ENCODE data around the gene IL9.
"Not testable (repeated sequence)": the region's sequence is repeated elsewhere in the genome, so short reads cannot be mapped to it uniquely, and the experiment has no call there.

The IL9 gene

DNA sequence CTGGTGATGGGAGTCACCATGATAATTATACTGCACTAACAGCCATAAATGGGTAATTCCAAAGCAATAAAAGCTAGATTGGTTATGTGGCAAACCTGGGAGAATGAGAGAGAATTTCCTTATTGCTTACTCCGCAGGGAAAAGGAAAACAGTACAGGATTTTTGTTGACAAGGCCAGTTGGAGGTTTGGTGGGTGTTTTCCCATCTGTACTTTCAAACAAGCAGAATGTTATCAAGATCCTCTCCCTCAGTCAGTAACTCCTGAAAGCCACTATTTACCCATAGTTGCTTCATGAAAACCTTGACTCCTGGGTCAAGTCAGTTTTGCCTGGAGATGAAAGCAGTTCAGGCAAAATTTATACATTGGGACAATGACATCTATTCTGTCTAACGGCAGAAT, 26.4 kb downstream of the IL9 start:
- WGBS, 2 experiments (ENCODE audit: insufficient coverage in 2 of 2) = 100% methylated on average over 1 to 2 of the region's 2 CpGs
- H3K4me3 ChIP-seq (ENCODE audit: extremely low read depth, insufficient read depth, low read length, poor library complexity, severe bottlenecking) = no peak overlapping the region
- H3K36me3 ChIP-seq (ENCODE audit: control insufficient read depth, insufficient read depth, low read length) = no peaks in the 10 kb centered on the region
- no peak overlapping the region for H3K27ac ChIP-seq (ENCODE audit: low read depth, low read length, severe bottlenecking)
- no peaks in the 10 kb centered on the region for H3K9me3 ChIP-seq (ENCODE audit: control insufficient read depth, low read length)
- H3K4me1 ChIP-seq (ENCODE audit: control insufficient read depth, insufficient read depth, low read length, poor library complexity, severe bottlenecking) = no peaks in the 10 kb centered on the region

- Histone ChIP-seq H3K9me3 (ENCODE audit: control insufficient read depth, low read length) (no peaks in the 10 kb centered on the region), H3K4me1 (ENCODE audit: control insufficient read depth, insufficient read depth, low read length, poor library complexity, severe bottlenecking) (no peaks in the 10 kb centered on the region), H3K36me3 (ENCODE audit: control insufficient read depth, insufficient read depth, low read length) (no peaks in the 10 kb centered on the region), H3K4me3 (ENCODE audit: extremely low read depth, insufficient read depth, low read length, poor library complexity, severe bottlenecking) (no peak overlapping the region), H3K27ac (ENCODE audit: low read depth, low read length, severe bottlenecking) (no peak overlapping the region)
- 33 to 43% methylated on average over 1 to 2 of the region's 2 CpGs for WGBS, 2 experiments (ENCODE audit: insufficient coverage in 2 of 2)
These were observed 27.0 kb downstream of the IL9 start for GRCh38 chr5:135868681-135869080.

DNA sequence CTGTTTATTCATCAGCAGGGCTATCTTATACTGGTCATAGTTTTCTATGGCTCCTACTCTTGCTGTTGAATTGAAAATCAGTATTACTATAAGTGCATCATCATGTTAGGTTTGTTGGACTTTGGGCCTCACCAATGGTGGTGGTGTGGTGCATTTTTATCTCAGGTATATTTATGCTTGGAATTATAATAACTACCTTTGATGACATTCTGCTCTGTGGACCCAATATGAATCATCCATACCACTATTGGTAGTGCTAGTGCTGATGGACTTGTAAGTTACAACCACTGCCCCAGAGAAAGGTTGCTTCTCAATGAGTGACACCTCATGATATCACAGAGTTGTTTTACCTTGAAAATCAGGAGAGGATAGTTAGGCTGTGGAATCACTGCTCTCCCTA, 28.0 kb downstream of the IL9 start:
- H3K27ac ChIP-seq (ENCODE audit: low read depth, low read length, severe bottlenecking) = no peak overlapping the region
- H3K9me3 ChIP-seq (ENCODE audit: control insufficient read depth, low read length) = no peaks in the 10 kb centered on the region
- no peaks in the 10 kb centered on the region for H3K4me1 ChIP-seq (ENCODE audit: control insufficient read depth, insufficient read depth, low read length, poor library complexity, severe bottlenecking)
- H3K4me3 ChIP-seq (ENCODE audit: extremely low read depth, insufficient read depth, low read length, poor library complexity, severe bottlenecking) = no peak overlapping the region
- H3K36me3 ChIP-seq (ENCODE audit: control insufficient read depth, insufficient read depth, low read length) = no peaks in the 10 kb centered on the region

GRCh38 chr5:135866016-135866415, 29.6 kb downstream of the IL9 start:
- H3K36me3 ChIP-seq (ENCODE audit: control insufficient read depth, insufficient read depth, low read length) = no peaks in the 10 kb centered on the region
- WGBS, 2 experiments (ENCODE audit: insufficient coverage in 2 of 2) = 60% methylated on average over 1 of the region's 2 CpGs; no CpG with 5 or more reads in 1 of the 2 experiments
- no peaks in the 10 kb centered on the region for H3K4me1 ChIP-seq (ENCODE audit: control insufficient read depth, insufficient read depth, low read length, poor library complexity, severe bottlenecking)

GRCh38 chr5:135864503-135865435, 30.9 kb downstream of the IL9 start:
- 74 to 91% methylated on average over 3 of the region's 3 CpGs for WGBS, 2 experiments (ENCODE audit: insufficient coverage in 2 of 2)
- no peaks in the 10 kb centered on the region for H3K4me1 ChIP-seq (ENCODE audit: control insufficient read depth, insufficient read depth, low read length, poor library complexity, severe bottlenecking)

More at GRCh38 chr5:135866016-135866415, 29.6 kb downstream of the IL9 start:
- Histone ChIP-seq H3K4me3 (ENCODE audit: extremely low read depth, insufficient read depth, low read length, poor library complexity, severe bottlenecking) (no peak overlapping the region), H3K9me3 (ENCODE audit: control insufficient read depth, low read length) (no peaks in the 10 kb centered on the region), H3K27ac (ENCODE audit: low read depth, low read length, severe bottlenecking) (no peak overlapping the region)

GRCh38 chr5:135862744-135863143, 32.9 kb downstream of the IL9 start:
- H3K4me3 ChIP-seq (ENCODE audit: extremely low read depth, insufficient read depth, low read length, poor library complexity, severe bottlenecking) = no peak overlapping the region
- 100% methylated on average over 2 of the region's 2 CpGs for WGBS, 2 experiments (ENCODE audit: insufficient coverage in 2 of 2)
- H3K9me3 ChIP-seq (ENCODE audit: control insufficient read depth, low read length) = no peaks in the 10 kb centered on the region
- H3K36me3 ChIP-seq (ENCODE audit: control insufficient read depth, insufficient read depth, low read length) = no peaks in the 10 kb centered on the region
- no peaks in the 10 kb centered on the region for H3K4me1 ChIP-seq (ENCODE audit: control insufficient read depth, insufficient read depth, low read length, poor library complexity, severe bottlenecking)
- no peak overlapping the region for H3K27ac ChIP-seq (ENCODE audit: low read depth, low read length, severe bottlenecking)

More at GRCh38 chr5:135864503-135865435, 30.9 kb downstream of the IL9 start:
- H3K9me3 ChIP-seq (ENCODE audit: control insufficient read depth, low read length) = no peaks in the 10 kb centered on the region
- H3K4me3 ChIP-seq (ENCODE audit: extremely low read depth, insufficient read depth, low read length, poor library complexity, severe bottlenecking) = no peak overlapping the region
- no peak overlapping the region for H3K27ac ChIP-seq (ENCODE audit: low read depth, low read length, severe bottlenecking)
- H3K36me3 ChIP-seq (ENCODE audit: control insufficient read depth, insufficient read depth, low read length) = no peaks in the 10 kb centered on the region

- Histone ChIP-seq H3K9me3 (ENCODE audit: control insufficient read depth, low read length) (no peaks in the 10 kb centered on the region), H3K4me1 (ENCODE audit: control insufficient read depth, insufficient read depth, low read length, poor library complexity, severe bottlenecking) (no peaks in the 10 kb centered on the region), H3K36me3 (ENCODE audit: control insufficient read depth, insufficient read depth, low read length) (no peaks in the 10 kb centered on the region), H3K27ac (ENCODE audit: low read depth, low read length, severe bottlenecking) (no peak overlapping the region), H3K4me3 (ENCODE audit: extremely low read depth, insufficient read depth, low read length, poor library complexity, severe bottlenecking) (no peak overlapping the region)
These were observed 33.6 kb downstream of the IL9 start for GRCh38 chr5:135862086-135862485.

- H3K4me1 ChIP-seq (ENCODE audit: control insufficient read depth, insufficient read depth, low read length, poor library complexity, severe bottlenecking) = no peaks in the 10 kb centered on the region
- no CpG with 5 or more reads among the region's 1 CpG for WGBS, 2 experiments (ENCODE audit: insufficient coverage in 2 of 2)
- no peak overlapping the region for H3K27ac ChIP-seq (ENCODE audit: low read depth, low read length, severe bottlenecking)
- H3K4me3 ChIP-seq (ENCODE audit: extremely low read depth, insufficient read depth, low read length, poor library complexity, severe bottlenecking) = no peak overlapping the region
- H3K9me3 ChIP-seq (ENCODE audit: control insufficient read depth, low read length) = no peaks in the 10 kb centered on the region
- H3K36me3 ChIP-seq (ENCODE audit: control insufficient read depth, insufficient read depth, low read length) = no peaks in the 10 kb centered on the region
These were observed 34.0 kb downstream of the IL9 start for GRCh38 chr5:135861641-135862040.

- no peak overlapping the region for H3K27ac ChIP-seq (ENCODE audit: low read depth, low read length, severe bottlenecking)
- no peaks in the 10 kb centered on the region for H3K4me1 ChIP-seq (ENCODE audit: control insufficient read depth, insufficient read depth, low read length, poor library complexity, severe bottlenecking)
- H3K36me3 ChIP-seq (ENCODE audit: control insufficient read depth, insufficient read depth, low read length) = no peaks in the 10 kb centered on the region
- H3K4me3 ChIP-seq (ENCODE audit: extremely low read depth, insufficient read depth, low read length, poor library complexity, severe bottlenecking) = no peak overlapping the region
- H3K9me3 ChIP-seq (ENCODE audit: control insufficient read depth, low read length) = no peaks in the 10 kb centered on the region
- 80% methylated on average over 1 of the region's 1 CpG; no CpG with 5 or more reads in 1 of the 2 experiments for WGBS, 2 experiments (ENCODE audit: insufficient coverage in 2 of 2)
These were observed 36.0 kb downstream of the IL9 start for GRCh38 chr5:135859641-135860040.

DNA sequence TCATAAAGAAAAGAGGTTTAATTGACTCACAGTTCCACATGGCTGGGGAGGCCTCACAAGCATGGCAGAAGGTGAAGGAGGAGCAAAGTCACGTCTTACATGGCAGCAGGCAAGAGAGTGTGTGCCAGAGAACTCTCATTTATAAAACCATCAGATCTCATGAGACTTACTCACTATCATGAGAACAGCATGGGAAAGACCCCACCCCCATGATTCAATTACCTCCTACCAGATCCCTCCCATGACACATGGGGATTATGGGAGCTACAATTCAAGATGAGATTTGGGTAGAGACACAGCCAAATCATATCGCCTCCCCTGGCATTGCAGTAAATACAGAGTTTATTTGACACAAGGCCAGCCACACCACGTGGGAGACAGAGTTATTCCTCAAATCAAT, 36.5 kb downstream of the IL9 start:
- not testable (repeated sequence) for H3K36me3 ChIP-seq (ENCODE audit: control insufficient read depth, insufficient read depth, low read length); H3K4me3 ChIP-seq (ENCODE audit: extremely low read depth, insufficient read depth, low read length, poor library complexity, severe bottlenecking); H3K9me3 ChIP-seq (ENCODE audit: control insufficient read depth, low read length); H3K4me1 ChIP-seq (ENCODE audit: control insufficient read depth, insufficient read depth, low read length, poor library complexity, severe bottlenecking); H3K27ac ChIP-seq (ENCODE audit: low read depth, low read length, severe bottlenecking)
- 80% methylated on average over 1 of the region's 3 CpGs; no CpG with 5 or more reads in 1 of the 2 experiments for WGBS, 2 experiments (ENCODE audit: insufficient coverage in 2 of 2)

- no peaks in the 10 kb centered on the region for H3K4me1 ChIP-seq (ENCODE audit: control insufficient read depth, insufficient read depth, low read length, poor library complexity, severe bottlenecking)
These were observed 37.9 kb downstream of the IL9 start for GRCh38 chr5:135857630-135858311.

More at GRCh38 chr5:135857630-135858311, 37.9 kb downstream of the IL9 start:
- H3K9me3 ChIP-seq (ENCODE audit: control insufficient read depth, low read length) = no peaks in the 10 kb centered on the region
- no peaks in the 10 kb centered on the region for H3K36me3 ChIP-seq (ENCODE audit: control insufficient read depth, insufficient read depth, low read length)
- no peak overlapping the region for H3K27ac ChIP-seq (ENCODE audit: low read depth, low read length, severe bottlenecking)
- 77 to 81% methylated on average over 2 of the region's 2 CpGs for WGBS, 2 experiments (ENCODE audit: insufficient coverage in 2 of 2)
- no peak overlapping the region for H3K4me3 ChIP-seq (ENCODE audit: extremely low read depth, insufficient read depth, low read length, poor library complexity, severe bottlenecking)
